Gastroesophageal sphincter (tissue), 4 donors: Measurements from ENCODE around the gene IER5L. TPM values are rescaled to one million over a fixed set of nuclear protein-coding genes. Genes with fewer than 3 reads are reported as not detected.

Experiments used
- ATAC-seq: fragments of 150-250 bp; one replicate; pipeline ENCODE4 v1.9.1; 2016; ENCODE audit warnings: mild to moderate bottlenecking, moderate library complexity
- H3K27ac ChIP-seq, 4 donors: fragments of 200-600 bp; sonication (generic) in 3 of 4; 1 replicate in 3 of 4; 2 replicates in 1 of 4; pipeline ENCODE4 v1.5.1; 2016 to 2019
- H3K27me3 ChIP-seq: fragments of 200-600 bp; sonication (generic); one replicate; pipeline ENCODE4 v1.5.1; 2019
- H3K36me3 ChIP-seq, 2 donors: fragments of 200-600 bp; sonication (generic); one replicate each; pipeline ENCODE4 v1.5.1; 2019; ENCODE audit warnings: control low read depth in 1 of 2
- H3K4me1 ChIP-seq, 3 donors: fragments of 200-600 bp; sonication (generic); 1 replicate in 2 of 3; 2 replicates in 1 of 3; pipeline ENCODE4 v1.5.1; 2016 to 2019; ENCODE audit warnings: control low read depth in 2 of 3
- H3K4me3 ChIP-seq, 2 donors: fragments of 200-600 bp; sonication (generic); one replicate each; pipeline ENCODE4 v1.5.1; 2019; ENCODE audit warnings: mild to moderate bottlenecking in 1 of 2, moderate library complexity in 1 of 2
- H3K9me3 ChIP-seq, 3 donors: fragments of 200-600 bp; sonication (generic); one replicate each; pipeline ENCODE4 v1.5.1; 2017 to 2019; ENCODE audit warnings: control low read depth in 2 of 3
- EP300 ChIP-seq: sonication (generic); formaldehyde crosslinking; IDR thresholded peaks from one replicate; pipeline ENCODE4 v1.6.1; 2017; ENCODE audit warnings: antibody characterized with exemption, mild to moderate bottlenecking
- POLR2A ChIP-seq, 2 donors: fragments of 450-650 bp; IDR thresholded peaks; one replicate each; pipeline ENCODE4 v1.6.1; 2017; ENCODE audit warnings: antibody characterized with exemption in 2 of 2, mild to moderate bottlenecking in 2 of 2, moderate library complexity in 1 of 2
- POLR2AphosphoS5 ChIP-seq: sonication (generic); formaldehyde crosslinking; IDR thresholded peaks from one replicate; pipeline ENCODE4 v1.6.1; 2017; ENCODE audit warnings: antibody characterized with exemption
- WGBS, 2 donors: methylation state at CpG; one replicate each; pipeline ENCODE4 v1.1.5; 2018; ENCODE audit warnings: low coverage in 1 of 2; 5-methylcytosine and 5-hydroxymethylcytosine counted together
- total RNA-seq, 4 donors: library from RNA; depleted of rRNA; stranded (reverse); fragments of >200 nt; gene quantifications; one replicate each; pipeline ENCODE4 v1.1.0, GENCODE V29; 2016
- TF ChIP-seq, protein P1 (sequence below), 4 experiments: fragments of 200-600 bp in 2 of 4; fragments of 450-650 bp in 2 of 4; sonication (generic) in 1 of 4; IDR thresholded peaks; one replicate each; pipeline ENCODE4 v1.5.1; 2017 to 2019; ENCODE audit warnings: antibody characterized with exemption in 4 of 4, mild to moderate bottlenecking in 2 of 4, moderate library complexity in 2 of 4

The IER5L gene
- total RNA-seq, 4 donors from 2014 or later = 7.4 to 14.3 (median 10.4) TPM

DNA sequence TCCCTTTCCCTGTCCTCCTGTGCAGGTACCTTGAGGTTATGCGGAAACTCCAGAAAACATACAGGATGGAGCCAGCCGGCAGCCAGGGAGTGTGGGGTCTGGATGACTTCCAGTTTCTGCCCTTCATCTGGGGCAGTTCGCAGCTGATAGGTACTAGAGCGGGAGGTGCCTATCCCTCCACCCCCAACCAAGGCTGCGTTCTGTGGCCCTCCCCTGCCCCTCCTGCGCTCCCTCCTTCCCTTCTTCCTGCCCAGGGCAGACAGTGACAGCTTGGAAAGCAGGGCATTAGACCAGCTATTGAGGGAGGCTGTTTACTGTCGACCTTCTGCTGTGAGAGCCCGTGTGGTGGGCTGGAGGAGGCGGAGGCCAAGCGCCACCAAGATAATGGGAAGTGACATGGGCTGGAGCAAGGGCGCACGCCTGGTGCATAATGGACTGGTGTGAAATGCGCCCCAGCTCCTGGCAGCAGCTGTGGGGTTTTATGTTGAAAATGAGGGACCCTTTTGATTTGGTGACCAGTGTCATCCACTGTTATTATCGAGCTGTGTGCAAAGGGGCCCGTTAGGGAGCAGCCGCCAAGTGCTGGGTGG lies 41.5 kb downstream of the IER5L start:
- Histone ChIP-seq H3K27ac (peak overlapping the region in 3 of 4 donors; percentile 95 to 100 (median 97)), H3K4me1 (peaks cover 0 to 57% (median 38%) of the 10 kb centered on the region in 3 donors), H3K4me3 (no peak overlapping the region), H3K36me3 (peaks cover 0 to 61% of the 10 kb centered on the region in 2 donors), H3K27me3 (no peaks in the 10 kb centered on the region), H3K9me3 (no peaks in the 10 kb centered on the region)
- no peak for ATAC-seq
- TF ChIP-seq POLR2A (IDR thresholded peaks at IDR 0.05) (no peak), POLR2AphosphoS5 (no peak), EP300 (no peak)
- TF ChIP-seq, protein P1, sequence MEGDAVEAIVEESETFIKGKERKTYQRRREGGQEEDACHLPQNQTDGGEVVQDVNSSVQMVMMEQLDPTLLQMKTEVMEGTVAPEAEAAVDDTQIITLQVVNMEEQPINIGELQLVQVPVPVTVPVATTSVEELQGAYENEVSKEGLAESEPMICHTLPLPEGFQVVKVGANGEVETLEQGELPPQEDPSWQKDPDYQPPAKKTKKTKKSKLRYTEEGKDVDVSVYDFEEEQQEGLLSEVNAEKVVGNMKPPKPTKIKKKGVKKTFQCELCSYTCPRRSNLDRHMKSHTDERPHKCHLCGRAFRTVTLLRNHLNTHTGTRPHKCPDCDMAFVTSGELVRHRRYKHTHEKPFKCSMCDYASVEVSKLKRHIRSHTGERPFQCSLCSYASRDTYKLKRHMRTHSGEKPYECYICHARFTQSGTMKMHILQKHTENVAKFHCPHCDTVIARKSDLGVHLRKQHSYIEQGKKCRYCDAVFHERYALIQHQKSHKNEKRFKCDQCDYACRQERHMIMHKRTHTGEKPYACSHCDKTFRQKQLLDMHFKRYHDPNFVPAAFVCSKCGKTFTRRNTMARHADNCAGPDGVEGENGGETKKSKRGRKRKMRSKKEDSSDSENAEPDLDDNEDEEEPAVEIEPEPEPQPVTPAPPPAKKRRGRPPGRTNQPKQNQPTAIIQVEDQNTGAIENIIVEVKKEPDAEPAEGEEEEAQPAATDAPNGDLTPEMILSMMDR (IDR thresholded peaks at IDR 0.05) = no peak
- WGBS, 2 donors = 80 to 96% methylated on average over 1 to 4 of the region's 16 CpGs

DNA sequence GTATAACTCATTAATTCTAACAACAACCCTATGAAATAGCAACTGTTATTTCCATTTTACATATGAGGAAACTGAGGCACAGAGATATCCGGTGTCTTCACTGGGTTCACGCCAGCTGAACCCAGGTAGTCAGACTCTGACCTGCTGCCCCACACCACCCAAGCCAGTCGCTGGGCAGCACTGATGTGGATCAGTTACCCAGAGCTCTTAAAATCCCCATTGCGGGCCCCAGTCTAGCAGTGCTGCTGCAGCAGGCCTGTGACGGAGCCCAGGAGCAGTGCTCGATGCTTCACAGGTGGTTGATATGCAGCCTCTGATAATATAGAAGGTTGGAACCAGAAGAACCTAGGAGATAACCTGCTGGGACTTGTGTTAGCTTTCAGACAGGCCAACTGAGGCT lies 42.6 kb downstream of the IER5L start:
- WGBS, 2 donors = 80 to 90% methylated on average over 1 to 2 of the region's 6 CpGs
- peaks cover 0 to 72% of the 10 kb centered on the region in 2 donors for H3K36me3 ChIP-seq

DNA sequence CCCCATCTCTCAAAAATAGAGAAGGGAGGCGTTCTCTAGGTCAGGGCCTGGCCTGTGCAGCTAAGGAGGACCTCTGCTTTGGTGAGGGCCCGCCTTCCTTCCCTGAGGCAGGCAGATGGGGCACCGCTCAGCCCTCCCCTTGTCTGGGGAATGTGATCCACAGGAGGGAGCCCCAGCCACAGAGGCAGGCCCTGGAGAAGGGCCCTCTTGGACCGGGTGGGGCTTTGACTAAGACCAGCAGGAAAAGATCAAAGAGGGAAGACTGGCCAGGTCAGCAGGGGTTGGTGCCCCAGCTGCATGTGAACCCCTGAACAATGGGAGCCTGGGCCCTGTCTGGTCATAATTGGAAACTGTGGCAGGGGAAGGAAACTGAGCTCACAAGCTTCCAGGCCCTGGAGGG lies 45.0 kb downstream of the IER5L start:
- ATAC-seq = no peak
- TF ChIP-seq POLR2A (IDR thresholded peaks at IDR 0.05) = no peak
- TF ChIP-seq POLR2AphosphoS5 = no peak
- TF ChIP-seq, protein P1 (IDR thresholded peaks at IDR 0.05) = no peak
- no peak for TF ChIP-seq EP300
- Histone ChIP-seq H3K27me3 (no peaks in the 10 kb centered on the region), H3K9me3 (no peaks in the 10 kb centered on the region), H3K27ac (no peak overlapping the region), H3K4me3 (no peak overlapping the region), H3K4me1 (peaks cover 0 to 28% (median 8%) of the 10 kb centered on the region in 3 donors), H3K36me3 (peaks cover 0 to 88% of the 10 kb centered on the region in 2 donors)
- WGBS, 2 donors = 20% methylated on average over 2 of the region's 4 CpGs; no CpG with 5 or more reads in 1 of the 2 donors

More for the DNA sequence above, 42.6 kb downstream of the IER5L start:
- Histone ChIP-seq H3K4me3 (no peak overlapping the region), H3K4me1 (peaks cover 0 to 50% (median 27%) of the 10 kb centered on the region in 3 donors), H3K27ac (no peak overlapping the region), H3K9me3 (no peaks in the 10 kb centered on the region), H3K27me3 (no peaks in the 10 kb centered on the region)
- TF ChIP-seq, protein P1 (IDR thresholded peaks at IDR 0.05) = no peak
- TF ChIP-seq POLR2A (IDR thresholded peaks at IDR 0.05) (no peak), EP300 (no peak), POLR2AphosphoS5 (no peak)
- no peak for ATAC-seq

DNA sequence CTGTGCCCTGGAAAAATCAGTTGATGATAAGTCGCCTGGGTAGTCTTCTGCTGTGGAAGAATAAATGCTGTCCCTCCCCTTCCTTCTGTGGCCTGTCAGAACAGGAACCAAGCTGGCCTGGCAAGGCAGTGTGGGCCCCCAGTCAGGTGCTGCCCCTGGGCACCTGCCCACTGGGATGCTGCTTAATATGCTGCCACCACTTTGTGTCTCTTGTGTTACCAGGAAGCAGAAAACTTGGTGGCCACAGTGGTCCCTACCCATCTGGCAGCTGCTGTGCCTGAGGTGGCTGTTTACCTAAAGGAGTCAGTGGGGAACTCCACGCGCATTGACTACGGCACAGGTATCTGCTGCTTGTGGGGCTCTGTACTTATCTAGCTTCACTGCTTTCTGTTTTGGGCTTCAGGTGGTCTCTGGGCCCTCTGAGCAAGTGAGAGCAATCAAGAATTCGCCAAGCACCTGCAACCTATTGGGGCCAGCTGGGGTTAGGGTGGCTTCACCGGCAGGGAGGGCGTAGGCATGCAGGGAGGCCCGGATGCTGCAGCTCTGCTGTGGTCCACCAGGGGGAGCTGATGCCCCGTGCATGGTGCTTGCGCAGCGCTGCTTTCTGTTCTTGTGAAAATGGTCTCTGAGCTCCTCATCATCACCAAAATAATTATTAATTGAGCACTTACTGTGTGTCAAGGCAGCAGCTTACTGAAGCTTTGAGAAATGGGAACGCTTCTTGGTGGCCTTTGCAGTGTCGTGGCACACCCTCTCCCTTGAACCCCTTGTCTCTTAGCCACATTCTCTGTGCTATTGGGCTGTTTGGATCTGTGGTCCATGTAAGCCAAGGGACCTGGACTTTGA lies 46.5 kb downstream of the IER5L start:
- no peaks in the 10 kb centered on the region for H3K9me3 ChIP-seq
- no peak overlapping the region for H3K4me3 ChIP-seq
- peaks cover 0 to 14% (median 0%) of the 10 kb centered on the region in 3 donors for H3K4me1 ChIP-seq
- 21 to 23% methylated on average over 5 to 8 of the region's 13 CpGs for WGBS, 2 donors
- TF ChIP-seq, protein P1 (IDR thresholded peaks at IDR 0.05) = peak; percentile 98 to 99 (median 98)
- no peak for TF ChIP-seq POLR2AphosphoS5
- peak; percentile 87 for ATAC-seq
- no peaks in the 10 kb centered on the region for H3K27me3 ChIP-seq
- H3K36me3 ChIP-seq = peaks cover 0 to 87% of the 10 kb centered on the region in 2 donors
- H3K27ac ChIP-seq = peak overlapping the region in 3 of 4 donors; percentile 12 to 46 (median 33)
